OCI-LY7 (cell line): ENCODE data around the gene LCOR. TPM values are rescaled to one million over a fixed set of nuclear protein-coding genes. Genes with fewer than 3 reads are reported as not detected.

Experiments
- BruUV-seq: library from RNA; stranded (reverse); fragments of 400-500 nt; replicated peaks from 2 replicates; lab custom pipeline; 2021; lab: Mats Ljungman, UMichigan
- CTCF ChIA-PET: fragments of 300-600 bp; sonication (Branson Sonifier 250); formaldehyde crosslinking; loops from one replicate; lab custom pipeline; 2022; ENCODE audit warnings: antibody characterized with exemption; ENCODE audit not compliant: unreplicated experiment; lab: Charles Lee
- POLR2A ChIA-PET: fragments of 300-600 bp; sonication (Branson Sonifier 250); formaldehyde crosslinking; loops from one replicate; lab custom pipeline; 2022; ENCODE audit warnings: antibody characterized with exemption; lab: Charles Lee
- DNase-seq: peaks from one replicate; pipeline ENCODE4 v3.0.0-alpha.2; 2015; ENCODE audit warnings: low spot score
- H2AFZ ChIP-seq: fragments of 200-600 bp; sonication (generic), shearing (Covaris generic); 2 replicates; pipeline ENCODE4 v1.6.1; 2014; ENCODE audit warnings: mild to moderate bottlenecking, antibody characterized with exemption, low read length, moderate library complexity
- H3K27ac ChIP-seq: fragments of 200-600 bp; sonication (generic); 2 replicates; pipeline ENCODE4 v1.5.1; 2014; ENCODE audit warnings: mixed run types, low read depth, mild to moderate bottlenecking, moderate library complexity, low read length, inconsistent platforms; ENCODE audit not compliant: poor library complexity, severe bottlenecking
- H3K36me3 ChIP-seq: fragments of 200-600 bp; sonication (generic); 2 replicates; pipeline ENCODE4 v1.6.1; 2014; ENCODE audit warnings: mild to moderate bottlenecking, antibody characterized with exemption, low read length, moderate library complexity, mixed read lengths; ENCODE audit not compliant: insufficient read depth
- H3K4me1 ChIP-seq: fragments of 200-600 bp; sonication (generic); 2 replicates; pipeline ENCODE4 v1.5.1; 2014; ENCODE audit warnings: mild to moderate bottlenecking, low read length; ENCODE audit not compliant: insufficient read depth, poor library complexity, severe bottlenecking
- H3K4me2 ChIP-seq: fragments of 200-600 bp; sonication (generic); 2 replicates; pipeline ENCODE4 v1.6.1; 2014; ENCODE audit warnings: mild to moderate bottlenecking, low read length
- H3K4me3 ChIP-seq: fragments of 200-600 bp; sonication (generic); 2 replicates; pipeline ENCODE4 v1.5.1; 2014; ENCODE audit warnings: mild to moderate bottlenecking, low read depth, low read length; ENCODE audit not compliant: poor library complexity, severe bottlenecking
- H3K79me2 ChIP-seq: fragments of 200-600 bp; sonication (generic); 2 replicates; pipeline ENCODE4 v1.6.1; 2016; ENCODE audit warnings: low read depth, mild to moderate bottlenecking, low read length, moderate library complexity, mixed read lengths; ENCODE audit not compliant: insufficient read depth
- H3K9me2 ChIP-seq: fragments of 200-600 bp; sonication (generic); 2 replicates; pipeline ENCODE4 v1.6.1; 2016; ENCODE audit warnings: mild to moderate bottlenecking, low read length, mixed read lengths; ENCODE audit not compliant: insufficient read depth
- H3K9me3 ChIP-seq: fragments of 200-600 bp; sonication (generic); 2 replicates; pipeline ENCODE4 v1.6.1; 2014; ENCODE audit warnings: mild to moderate bottlenecking, mixed run types, low read length, mixed read lengths
- H4K20me1 ChIP-seq: fragments of 200-600 bp; sonication (generic); 2 replicates; pipeline ENCODE4 v1.6.1; 2014; ENCODE audit warnings: mild to moderate bottlenecking, antibody characterized with exemption, low read length, moderate library complexity, mixed read lengths; ENCODE audit not compliant: insufficient read depth
- CTCF ChIP-seq: fragments of 200-600 bp; sonication (generic); conservative IDR thresholded peaks from 2 replicates; pipeline ENCODE4 v1.5.1; 2014; ENCODE audit warnings: mild to moderate bottlenecking, antibody characterized with exemption, low read length, moderate library complexity, mixed read lengths
- EZH2phosphoT487 ChIP-seq: fragments of 200-600 bp; sonication (generic); IDR thresholded peaks from 2 replicates; pipeline ENCODE4 v1.6.1; 2018; ENCODE audit warnings: low read depth, borderline replicate concordance, mild to moderate bottlenecking, mixed run types, antibody characterized with exemption, low read length, moderate library complexity, mixed read lengths
- intact Hi-C: fragments of 100-400 bp; cut with micrococcal nuclease; formaldehyde crosslinking; loops from one replicate; pipeline ENCODE4 v1.10.0; 2022; ENCODE audit not compliant: unreplicated experiment
- total RNA-seq, 2 experiments: library from RNA; depleted of rRNA in 1 of 2; stranded (reverse); fragments of >200 nt in 1 of 2; shearing (Covaris generic) in 1 of 2; gene quantifications; 2 replicates each; pipeline ENCODE4 v1.2.3, GENCODE V29; 2014 to 2022

LCOR gene
- total RNA-seq, 2 experiments from 2014 or later, result 17.1 to 58.4 TPM

GRCh38 chr10:96906864-96907263 is 74.8 kb downstream of the LCOR start:
- H4K20me1 ChIP-seq, result peaks cover 17% of the 10 kb centered on the region
- CTCF ChIA-PET, result no interaction called here
- H3K36me3 ChIP-seq, result peaks cover 19% of the 10 kb centered on the region; the same call in 1 of the 2 replicates
- intact Hi-C loops, result no loop called here
- H3K27ac ChIP-seq, result no peak overlapping the region
- TF ChIP-seq EZH2phosphoT487 (no peak), CTCF (no peak)
- H3K4me2 ChIP-seq, result no peak overlapping the region
- DNase-seq, result no peak
- POLR2A ChIA-PET, result no interaction called here
- BruUV-seq, result no TSS peak
- peaks cover 5% of the 10 kb centered on the region for H3K4me1 ChIP-seq
- peaks cover 64% of the 10 kb centered on the region for H3K79me2 ChIP-seq
- no peak overlapping the region for H2AFZ ChIP-seq
- H3K4me3 ChIP-seq, result no peak overlapping the region
- H3K9me2 ChIP-seq, result no peaks in the 10 kb centered on the region
- no peaks in the 10 kb centered on the region for H3K9me3 ChIP-seq

DNA sequence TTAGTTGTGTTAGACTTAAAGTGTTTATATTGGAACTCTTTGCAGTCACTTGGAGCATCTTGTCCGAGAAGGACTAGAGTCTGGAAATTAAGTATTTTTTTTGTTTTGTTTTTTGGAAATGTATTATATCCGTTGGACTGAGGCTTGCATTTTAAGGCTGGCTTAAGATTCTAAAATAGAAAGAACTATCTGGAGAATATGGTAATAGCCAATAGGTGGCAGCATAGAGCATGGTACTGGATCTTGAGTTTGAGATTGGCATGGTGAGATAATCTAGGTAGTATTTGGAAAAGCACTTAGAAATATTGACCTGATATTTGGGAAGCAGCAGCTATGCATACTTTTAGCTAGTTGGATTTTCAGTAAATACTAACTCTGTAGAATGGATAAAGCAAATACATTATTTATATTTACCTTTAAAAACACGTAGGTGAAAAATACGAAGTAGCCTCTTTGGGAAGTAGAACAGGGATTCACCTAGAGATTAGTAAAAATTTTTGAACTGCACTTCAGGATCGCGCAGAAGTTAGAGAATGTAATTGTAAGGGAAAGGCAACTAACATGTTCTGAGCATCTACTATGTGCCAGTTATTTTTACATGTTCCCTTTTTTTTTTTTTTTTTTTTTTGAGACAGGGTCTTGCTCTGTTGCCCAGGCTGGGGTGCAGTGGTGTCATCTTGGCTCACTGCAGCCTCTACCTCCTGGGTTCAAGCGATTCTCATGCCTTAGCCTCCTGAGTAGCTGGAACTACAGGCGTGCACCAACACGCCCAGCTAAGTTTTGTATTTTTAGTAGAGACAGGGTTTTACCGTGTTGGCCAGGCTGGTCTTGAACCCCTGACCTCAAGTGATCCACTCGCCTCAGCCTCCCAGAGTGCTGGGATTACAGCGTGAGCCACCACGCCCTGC is 78.6 kb downstream of the LCOR start:
- Histone ChIP-seq H3K4me3 (no peak overlapping the region), H3K79me2 (peaks cover 26% of the 10 kb centered on the region), H3K9me2 (no peaks in the 10 kb centered on the region), H3K27ac (no peak overlapping the region), H3K9me3 (no peaks in the 10 kb centered on the region), H3K36me3 (peaks cover 54% of the 10 kb centered on the region), H4K20me1 (0 out of 2 replicates have a peak, but pooled peaks cover 9% of the 10 kb centered on the region), H2AFZ (no peak overlapping the region), H3K4me1 (peaks cover 5% of the 10 kb centered on the region), H3K4me2 (no peak overlapping the region)
- TF ChIP-seq CTCF, result peak; percentile 97
- TF ChIP-seq EZH2phosphoT487, result no peak
- ChIA-PET CTCF (interaction anchor here (1.0 kb wide), 1 partner anchor 115 kb away, joined by 3 read pairs; no protein-coding TSS in a partner anchor), POLR2A (interaction anchor here (0.5 to 1.8 kb wide), 6 partner anchors 13 to 154 kb away, joined by 3 to 8 read pairs (median 4); no protein-coding TSS in a partner anchor)
- DNase-seq, result peak; percentile 62
- intact Hi-C loops, result loop anchor here (1.0 kb wide), 1 partner anchor 115 kb away; no protein-coding TSS in a partner anchor
- BruUV-seq, result TSS peak; percentile 18
